GM18867 (cell line): Measurements from ENCODE around the gene ZBTB7C.

ENCODE experiments used
- ATAC-seq: cut with Tn5 transposase; IDR thresholded peaks from one replicate; pipeline ENCODE4 v1.9.1; 2021; ENCODE audit warnings: mild to moderate bottlenecking, moderate library complexity; ENCODE audit not compliant: unreplicated experiment

Gene ZBTB7C

GRCh38 chr18:48074929-48075706, 334.1 kb downstream of the ZBTB7C start:
- no peak for ATAC-seq

- ATAC-seq: no peak
Measured at GRCh38 chr18:48073211-48073930, 335.8 kb downstream of the ZBTB7C start.

- no peak for ATAC-seq
Measured at GRCh38 chr18:48072428-48073204, 336.6 kb downstream of the ZBTB7C start.

- no peak for ATAC-seq
Measured at GRCh38 chr18:48068916-48069445, 340.2 kb downstream of the ZBTB7C start.

GRCh38 chr18:48066225-48066652, 342.9 kb downstream of the ZBTB7C start:
- ATAC-seq: no peak

- ATAC-seq: no peak
Measured at GRCh38 chr18:48065601-48065995, 343.6 kb downstream of the ZBTB7C start.

- ATAC-seq: no peak
Measured at GRCh38 chr18:48064978-48065600, 344.1 kb downstream of the ZBTB7C start.

GRCh38 chr18:48061781-48062570, 347.2 kb downstream of the ZBTB7C start:
- ATAC-seq: no peak

- ATAC-seq: no peak
Measured at GRCh38 chr18:48060970-48061369, 348.2 kb downstream of the ZBTB7C start.

- ATAC-seq: no peak
Measured at GRCh38 chr18:48060346-48060745, 348.8 kb downstream of the ZBTB7C start.

GRCh38 chr18:48059455-48060010, 349.6 kb downstream of the ZBTB7C start:
- ATAC-seq: no peak

- ATAC-seq: no peak
Measured at GRCh38 chr18:48058486-48058885, 350.7 kb downstream of the ZBTB7C start.

- no peak for ATAC-seq
Measured at GRCh38 chr18:48057018-48057417, 352.2 kb downstream of the ZBTB7C start.

- ATAC-seq: no peak
Measured at GRCh38 chr18:48055351-48055750, 353.8 kb downstream of the ZBTB7C start.

- no peak for ATAC-seq
Measured at GRCh38 chr18:48053881-48054816, 355.0 kb downstream of the ZBTB7C start.

GRCh38 chr18:48052842-48053241, 356.3 kb downstream of the ZBTB7C start:
- no peak for ATAC-seq

GRCh38 chr18:48051945-48052840, 357.0 kb downstream of the ZBTB7C start:
- ATAC-seq: no peak

GRCh38 chr18:48050176-48050575, 359.0 kb downstream of the ZBTB7C start:
- no peak for ATAC-seq
